HL-60 (cell line): ENCODE data around the gene PTGES.

Experiments
- GABPA ChIP-seq: IDR thresholded peaks from 2 replicates; pipeline ENCODE4 v1.6.1; 2012; ENCODE audit warnings: low read depth
- POLR2AphosphoS5 ChIP-seq: IDR thresholded peaks from 2 replicates; pipeline ENCODE4 v1.6.1; 2012; ENCODE audit warnings: low read depth
- SPI1 ChIP-seq: IDR thresholded peaks from 2 replicates; pipeline ENCODE4 v1.6.1; 2012; ENCODE audit warnings: low read depth, mild to moderate bottlenecking, borderline replicate concordance
- TF ChIP-seq, protein P1 (sequence below): IDR thresholded peaks from one replicate; pipeline ENCODE4 v1.5.1; 2011; ENCODE audit warnings: low read length, control low read depth, inconsistent platforms; ENCODE audit not compliant: insufficient read depth
- TF ChIP-seq, protein P2 (sequence below): IDR thresholded peaks from 2 replicates; pipeline ENCODE4 v1.6.1; 2012; ENCODE audit warnings: low read depth; ENCODE audit not compliant: insufficient replicate concordance

DNA sequence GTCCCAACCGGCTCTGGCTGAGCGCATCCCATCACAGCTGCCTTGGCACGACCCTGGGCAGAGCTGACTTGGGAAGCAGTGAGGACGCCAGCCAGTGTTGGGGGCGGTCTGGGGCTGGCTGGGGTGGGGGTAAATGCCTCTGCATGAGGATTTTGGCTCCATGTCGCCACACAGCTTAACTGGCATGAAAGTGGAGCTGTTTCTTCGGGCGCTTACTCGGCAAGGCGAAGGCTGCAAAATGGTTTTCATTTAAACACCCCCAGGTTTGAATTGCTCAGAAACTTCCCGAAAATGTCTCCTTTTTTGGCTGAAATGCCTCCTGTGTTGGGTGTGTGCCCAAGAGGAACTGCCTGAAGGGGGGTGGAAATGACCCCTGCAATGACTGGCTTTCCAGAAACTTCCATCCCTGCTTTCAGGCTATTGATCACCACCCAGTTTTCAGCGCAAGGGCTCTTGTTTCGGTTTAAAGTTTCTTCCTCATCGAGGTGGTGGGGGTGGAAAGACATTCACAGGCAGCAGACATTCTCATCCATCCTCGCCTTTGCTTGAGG lies 38.3 kb downstream of the PTGES start:
- TF ChIP-seq, protein P1, sequence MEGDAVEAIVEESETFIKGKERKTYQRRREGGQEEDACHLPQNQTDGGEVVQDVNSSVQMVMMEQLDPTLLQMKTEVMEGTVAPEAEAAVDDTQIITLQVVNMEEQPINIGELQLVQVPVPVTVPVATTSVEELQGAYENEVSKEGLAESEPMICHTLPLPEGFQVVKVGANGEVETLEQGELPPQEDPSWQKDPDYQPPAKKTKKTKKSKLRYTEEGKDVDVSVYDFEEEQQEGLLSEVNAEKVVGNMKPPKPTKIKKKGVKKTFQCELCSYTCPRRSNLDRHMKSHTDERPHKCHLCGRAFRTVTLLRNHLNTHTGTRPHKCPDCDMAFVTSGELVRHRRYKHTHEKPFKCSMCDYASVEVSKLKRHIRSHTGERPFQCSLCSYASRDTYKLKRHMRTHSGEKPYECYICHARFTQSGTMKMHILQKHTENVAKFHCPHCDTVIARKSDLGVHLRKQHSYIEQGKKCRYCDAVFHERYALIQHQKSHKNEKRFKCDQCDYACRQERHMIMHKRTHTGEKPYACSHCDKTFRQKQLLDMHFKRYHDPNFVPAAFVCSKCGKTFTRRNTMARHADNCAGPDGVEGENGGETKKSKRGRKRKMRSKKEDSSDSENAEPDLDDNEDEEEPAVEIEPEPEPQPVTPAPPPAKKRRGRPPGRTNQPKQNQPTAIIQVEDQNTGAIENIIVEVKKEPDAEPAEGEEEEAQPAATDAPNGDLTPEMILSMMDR = no peak
- TF ChIP-seq POLR2AphosphoS5 (no peak), SPI1 (no peak), GABPA (no peak)
- TF ChIP-seq, protein P2, sequence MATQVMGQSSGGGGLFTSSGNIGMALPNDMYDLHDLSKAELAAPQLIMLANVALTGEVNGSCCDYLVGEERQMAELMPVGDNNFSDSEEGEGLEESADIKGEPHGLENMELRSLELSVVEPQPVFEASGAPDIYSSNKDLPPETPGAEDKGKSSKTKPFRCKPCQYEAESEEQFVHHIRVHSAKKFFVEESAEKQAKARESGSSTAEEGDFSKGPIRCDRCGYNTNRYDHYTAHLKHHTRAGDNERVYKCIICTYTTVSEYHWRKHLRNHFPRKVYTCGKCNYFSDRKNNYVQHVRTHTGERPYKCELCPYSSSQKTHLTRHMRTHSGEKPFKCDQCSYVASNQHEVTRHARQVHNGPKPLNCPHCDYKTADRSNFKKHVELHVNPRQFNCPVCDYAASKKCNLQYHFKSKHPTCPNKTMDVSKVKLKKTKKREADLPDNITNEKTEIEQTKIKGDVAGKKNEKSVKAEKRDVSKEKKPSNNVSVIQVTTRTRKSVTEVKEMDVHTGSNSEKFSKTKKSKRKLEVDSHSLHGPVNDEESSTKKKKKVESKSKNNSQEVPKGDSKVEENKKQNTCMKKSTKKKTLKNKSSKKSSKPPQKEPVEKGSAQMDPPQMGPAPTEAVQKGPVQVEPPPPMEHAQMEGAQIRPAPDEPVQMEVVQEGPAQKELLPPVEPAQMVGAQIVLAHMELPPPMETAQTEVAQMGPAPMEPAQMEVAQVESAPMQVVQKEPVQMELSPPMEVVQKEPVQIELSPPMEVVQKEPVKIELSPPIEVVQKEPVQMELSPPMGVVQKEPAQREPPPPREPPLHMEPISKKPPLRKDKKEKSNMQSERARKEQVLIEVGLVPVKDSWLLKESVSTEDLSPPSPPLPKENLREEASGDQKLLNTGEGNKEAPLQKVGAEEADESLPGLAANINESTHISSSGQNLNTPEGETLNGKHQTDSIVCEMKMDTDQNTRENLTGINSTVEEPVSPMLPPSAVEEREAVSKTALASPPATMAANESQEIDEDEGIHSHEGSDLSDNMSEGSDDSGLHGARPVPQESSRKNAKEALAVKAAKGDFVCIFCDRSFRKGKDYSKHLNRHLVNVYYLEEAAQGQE = no peak
